Mesodermal cell (in vitro differentiated cells): ENCODE results near the gene OSBPL10.

Experiments used
- H3K27ac ChIP-seq: 2 replicates; pipeline ENCODE4 v1.7.0; 2013; ENCODE audit warnings: mild to moderate bottlenecking, low read depth, low read length, moderate library complexity; ENCODE audit not compliant: severe bottlenecking
- H3K36me3 ChIP-seq: 2 replicates; pipeline ENCODE4 v1.7.1; 2013; ENCODE audit warnings: mild to moderate bottlenecking, low read length, moderate library complexity; ENCODE audit not compliant: control insufficient read depth, insufficient read depth
- H3K4me1 ChIP-seq: one replicate; pipeline ENCODE4 v1.7.1; 2013; ENCODE audit warnings: mild to moderate bottlenecking, low read length; ENCODE audit not compliant: insufficient read depth, control insufficient read depth, poor library complexity, severe bottlenecking
- H3K4me3 ChIP-seq: 2 replicates; pipeline ENCODE4 v1.7.0; 2013; ENCODE audit warnings: low read length, control low read depth, mild to moderate bottlenecking; ENCODE audit not compliant: insufficient read depth, poor library complexity, severe bottlenecking; ENCODE audit errors: extremely low read depth
- H3K9me3 ChIP-seq: 2 replicates; pipeline ENCODE4 v1.7.1; 2013; ENCODE audit warnings: mild to moderate bottlenecking, low read length, moderate library complexity; ENCODE audit not compliant: control insufficient read depth
- WGBS, 2 experiments: methylation state at CpG; one replicate each; pipeline ENCODE4 v1.1.5; 2013; ENCODE audit warnings: missing lambda C conversion rate in 2 of 2; ENCODE audit not compliant: insufficient coverage in 2 of 2; 5-methylcytosine and 5-hydroxymethylcytosine counted together

Gene OSBPL10

DNA sequence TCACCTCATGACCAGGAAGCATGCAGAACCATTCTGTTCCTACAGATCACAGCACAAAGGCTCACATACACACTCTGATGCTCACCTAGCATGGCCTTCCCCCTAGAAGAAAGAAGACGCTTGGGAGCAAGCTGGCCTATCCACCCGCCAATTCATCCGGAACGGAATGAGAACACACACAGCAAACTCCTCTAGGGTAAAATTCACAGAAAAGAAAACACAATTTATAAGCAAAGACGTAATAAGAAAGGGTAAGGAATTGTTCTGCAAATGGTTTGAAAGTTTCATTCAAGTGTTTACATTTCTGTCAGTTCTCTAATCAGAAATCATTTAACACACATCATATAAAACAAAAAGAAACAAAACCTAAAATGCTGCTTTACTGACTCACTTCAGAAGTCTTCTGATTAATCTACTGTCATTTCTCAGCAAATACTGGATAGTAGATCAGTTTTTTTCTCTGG lies 218.1 kb downstream of the OSBPL10 start:
- Histone ChIP-seq H3K4me1 (peaks cover 3% of the 10 kb centered on the region), H3K36me3 (no peaks in the 10 kb centered on the region), H3K4me3 (no peak overlapping the region), H3K27ac (no peak overlapping the region), H3K9me3 (no peaks in the 10 kb centered on the region)
- no CpG with 5 or more reads among the region's 5 CpGs for WGBS, 2 experiments

DNA sequence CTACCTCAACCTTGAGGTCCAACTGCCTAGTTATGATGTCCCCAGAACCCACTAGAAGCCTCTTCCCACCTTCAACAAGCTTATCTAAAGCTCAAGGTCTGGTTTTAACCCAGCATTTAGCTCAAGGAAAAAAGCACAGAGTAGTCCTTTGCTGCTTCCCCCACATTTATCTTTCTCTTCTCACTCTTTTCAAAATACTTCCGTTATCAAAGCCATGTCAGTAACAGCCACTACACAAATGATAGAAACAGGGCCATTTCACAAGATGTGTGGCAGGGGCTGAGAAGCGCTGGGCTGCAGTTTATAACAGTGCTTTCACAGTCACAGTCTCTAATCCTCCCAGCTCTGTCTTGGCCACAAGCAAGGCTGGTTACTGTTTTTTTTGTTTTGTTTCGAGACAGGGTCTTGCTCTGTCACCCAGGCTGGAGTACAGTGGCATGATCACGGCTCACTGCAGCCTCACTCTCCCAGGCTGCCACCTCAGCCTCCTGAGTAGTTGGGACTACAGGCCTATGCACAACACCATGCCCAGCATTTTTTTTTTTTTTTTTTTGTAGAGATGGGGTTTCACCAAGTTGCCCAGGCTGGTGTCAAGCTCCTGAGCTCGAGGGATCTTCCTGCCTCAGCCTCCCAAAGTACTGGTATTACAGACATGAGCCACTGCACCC lies 218.8 kb downstream of the OSBPL10 start:
- Histone ChIP-seq H3K4me3 (no peak overlapping the region), H3K4me1 (peaks cover 3% of the 10 kb centered on the region), H3K36me3 (no peaks in the 10 kb centered on the region), H3K9me3 (no peaks in the 10 kb centered on the region), H3K27ac (no peak overlapping the region)
- WGBS, 2 experiments = 92% methylated on average over 3 to 4 of the region's 5 CpGs

- Histone ChIP-seq H3K27ac (no peak overlapping the region), H3K4me3 (no peak overlapping the region), H3K36me3 (no peaks in the 10 kb centered on the region), H3K4me1 (peaks cover 3% of the 10 kb centered on the region), H3K9me3 (no peaks in the 10 kb centered on the region)
- WGBS, 2 experiments = 90 to 100% methylated on average over 2 to 3 of the region's 6 CpGs
Measured at GRCh38 chr3:31760654-31761053, 220.4 kb downstream of the OSBPL10 start.

- H3K9me3 ChIP-seq = no peaks in the 10 kb centered on the region
- no peaks in the 10 kb centered on the region for H3K36me3 ChIP-seq
- H3K4me1 ChIP-seq = peaks cover 3% of the 10 kb centered on the region
- no peak overlapping the region for H3K4me3 ChIP-seq
- WGBS, 2 experiments = 71 to 82% methylated on average over 2 of the region's 5 CpGs
- H3K27ac ChIP-seq = no peak overlapping the region
Measured at GRCh38 chr3:31758322-31758965, 222.6 kb downstream of the OSBPL10 start.

DNA sequence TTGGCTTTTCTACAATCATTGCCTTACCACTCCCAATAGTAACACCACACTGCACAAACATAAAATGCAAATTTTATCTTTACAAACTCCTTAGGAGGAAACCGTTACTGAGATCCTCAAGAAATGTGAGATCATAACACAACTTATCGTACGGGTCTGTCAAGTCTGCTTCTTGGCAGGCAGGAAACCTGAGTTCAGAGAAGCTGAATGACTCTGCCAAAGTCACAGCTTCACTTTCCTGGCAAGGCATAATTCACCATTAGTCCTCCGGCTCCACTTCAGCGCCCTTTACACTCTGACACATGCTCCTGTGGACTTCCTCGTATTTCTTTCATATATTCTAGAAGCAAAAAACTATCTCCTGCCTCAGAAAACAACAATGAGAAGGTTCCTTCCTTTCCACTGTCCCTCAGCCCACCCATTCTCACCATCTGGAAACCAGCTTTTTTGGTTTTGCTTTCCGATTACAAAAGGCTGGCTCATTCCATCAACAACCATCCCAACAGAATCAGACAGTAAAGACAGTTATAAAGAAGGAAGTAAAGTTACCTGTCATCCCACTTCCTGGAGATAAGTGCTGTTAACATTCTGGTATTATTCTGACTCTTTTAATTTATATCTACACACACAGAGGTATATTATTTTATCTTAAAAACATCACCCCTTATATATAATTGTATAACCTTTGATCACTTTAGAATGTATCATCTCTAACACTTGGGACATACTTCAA lies 225.0 kb downstream of the OSBPL10 start:
- 89 to 92% methylated on average over 6 of the region's 7 CpGs for WGBS, 2 experiments
- no peak overlapping the region for H3K4me3 ChIP-seq

DNA sequence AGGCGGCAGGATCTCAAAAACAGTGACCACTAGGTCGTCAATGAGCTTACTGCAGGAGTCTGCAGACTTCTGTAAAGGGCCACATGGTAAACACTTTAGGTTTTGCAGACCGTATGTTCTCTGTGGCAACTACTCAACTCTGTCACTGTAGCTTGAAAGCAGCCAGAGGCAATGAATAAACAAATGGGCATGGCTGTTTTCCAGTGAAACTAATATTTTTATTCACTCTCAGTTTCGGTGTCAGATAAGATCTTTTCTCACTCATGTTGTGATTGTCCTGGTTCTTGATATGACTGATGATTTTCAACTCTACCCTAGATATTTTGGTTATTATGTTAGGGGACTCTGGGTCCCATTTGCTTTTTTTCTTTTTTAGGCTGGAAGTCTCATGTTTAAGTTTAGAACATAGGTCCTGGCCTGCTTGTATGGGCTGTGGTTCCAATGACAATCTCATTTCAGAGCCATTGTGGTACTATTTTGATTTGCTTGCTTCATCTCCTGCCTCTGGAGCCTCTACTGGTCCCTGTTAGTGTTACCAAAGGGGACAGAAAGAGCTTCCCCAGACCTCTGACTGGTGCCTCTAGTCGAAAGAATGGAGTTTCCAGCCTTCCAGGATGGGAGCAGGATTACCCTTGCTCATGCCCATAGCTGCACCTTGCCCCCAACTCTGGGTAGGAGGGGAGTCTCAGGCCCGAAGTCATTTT lies 226.3 kb downstream of the OSBPL10 start:
- Histone ChIP-seq H3K27ac (no peak overlapping the region), H3K4me3 (no peak overlapping the region), H3K9me3 (no peaks in the 10 kb centered on the region), H3K36me3 (no peaks in the 10 kb centered on the region), H3K4me1 (peaks cover 3% of the 10 kb centered on the region)
- WGBS, 2 experiments = 80 to 94% methylated on average over 3 to 5 of the region's 6 CpGs

More for the DNA sequence above, 225.0 kb downstream of the OSBPL10 start:
- Histone ChIP-seq H3K4me1 (peaks cover 3% of the 10 kb centered on the region), H3K9me3 (no peaks in the 10 kb centered on the region), H3K27ac (no peak overlapping the region), H3K36me3 (no peaks in the 10 kb centered on the region)

- Histone ChIP-seq H3K4me1 (no peaks in the 10 kb centered on the region), H3K27ac (no peak overlapping the region), H3K9me3 (no peaks in the 10 kb centered on the region), H3K36me3 (no peaks in the 10 kb centered on the region), H3K4me3 (no peak overlapping the region)
- 96 to 98% methylated on average over 4 to 6 of the region's 7 CpGs for WGBS, 2 experiments
Measured at GRCh38 chr3:31753050-31753425, 228.0 kb downstream of the OSBPL10 start.

- Histone ChIP-seq H3K27ac (no peak overlapping the region), H3K9me3 (no peaks in the 10 kb centered on the region), H3K4me1 (no peaks in the 10 kb centered on the region), H3K36me3 (peaks cover 3% of the 10 kb centered on the region), H3K4me3 (no peak overlapping the region)
- 77 to 93% methylated on average over 4 of the region's 7 CpGs for WGBS, 2 experiments
Measured at GRCh38 chr3:31752305-31753049, 228.6 kb downstream of the OSBPL10 start.

DNA sequence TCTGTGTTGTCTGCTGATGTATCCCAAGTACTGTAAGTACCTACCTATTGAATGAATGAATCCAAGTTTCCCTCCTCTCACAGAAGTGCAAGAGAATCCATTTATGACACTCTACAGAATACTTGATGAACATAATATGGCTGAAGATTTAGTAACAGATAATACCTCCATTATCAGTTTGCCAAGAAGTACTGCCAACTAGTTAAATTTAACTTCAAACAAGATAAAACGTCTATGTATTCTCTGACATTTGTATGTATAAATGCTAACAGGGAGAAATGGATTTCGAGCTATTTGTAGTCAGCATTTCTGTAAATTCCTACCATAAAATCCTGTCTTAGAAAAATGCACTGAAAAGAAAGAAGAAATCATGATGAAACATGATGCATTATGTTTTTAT lies 230.7 kb downstream of the OSBPL10 start:
- WGBS, 2 experiments = no CpG with 5 or more reads among the region's 2 CpGs

GRCh38 chr3:31748933-31749295 lies 232.1 kb downstream of the OSBPL10 start:
- Histone ChIP-seq H3K4me1 (no peaks in the 10 kb centered on the region), H3K9me3 (no peaks in the 10 kb centered on the region), H3K4me3 (no peak overlapping the region), H3K36me3 (peaks cover 3% of the 10 kb centered on the region), H3K27ac (no peak overlapping the region)
- WGBS, 2 experiments = 93 to 94% methylated on average over 3 to 4 of the region's 5 CpGs

More for the DNA sequence above, 230.7 kb downstream of the OSBPL10 start:
- H3K9me3 ChIP-seq = no peaks in the 10 kb centered on the region
- no peak overlapping the region for H3K4me3 ChIP-seq
- no peaks in the 10 kb centered on the region for H3K4me1 ChIP-seq
- no peak overlapping the region for H3K27ac ChIP-seq
- H3K36me3 ChIP-seq = peaks cover 3% of the 10 kb centered on the region
